GM10266 (cell line): ENCODE measurements around the gene SLC35G4.
"Not testable (repeated sequence)": the region's sequence is repeated elsewhere in the genome, so short reads cannot be mapped to it uniquely, and the experiment has no call there.

Experiments
- DNase-seq: peaks from one replicate; pipeline ENCODE4 v3.0.0; 2012; ENCODE audit errors: extremely low spot score
- TF ChIP-seq, protein P1 (sequence below): IDR thresholded peaks from 2 replicates; pipeline ENCODE4 v1.5.1; 2012; ENCODE audit warnings: mild to moderate bottlenecking, low read depth; ENCODE audit not compliant: control insufficient read depth, insufficient read depth; ENCODE audit errors: missing control alignments

The SLC35G4 gene

DNA sequence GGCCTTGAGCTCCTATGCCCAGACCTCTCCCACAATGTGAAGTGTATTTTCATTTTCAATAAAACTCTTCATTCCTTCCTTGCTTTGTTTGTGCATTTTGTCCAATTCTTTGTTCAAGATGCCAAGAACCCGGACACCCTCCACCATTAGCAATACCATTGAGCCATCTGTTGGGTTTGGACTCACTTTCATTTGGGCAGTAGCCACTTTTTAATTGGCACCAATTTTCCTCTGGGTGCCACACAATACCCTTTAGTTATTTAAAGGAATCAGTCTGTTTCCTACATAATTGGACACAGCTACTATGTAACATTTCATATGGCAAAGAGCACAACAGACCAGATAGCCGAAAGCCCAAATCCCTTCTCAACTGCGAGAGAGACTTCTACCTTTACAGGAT, 22.5 kb upstream of the SLC35G4 start:
- TF ChIP-seq, protein P1, sequence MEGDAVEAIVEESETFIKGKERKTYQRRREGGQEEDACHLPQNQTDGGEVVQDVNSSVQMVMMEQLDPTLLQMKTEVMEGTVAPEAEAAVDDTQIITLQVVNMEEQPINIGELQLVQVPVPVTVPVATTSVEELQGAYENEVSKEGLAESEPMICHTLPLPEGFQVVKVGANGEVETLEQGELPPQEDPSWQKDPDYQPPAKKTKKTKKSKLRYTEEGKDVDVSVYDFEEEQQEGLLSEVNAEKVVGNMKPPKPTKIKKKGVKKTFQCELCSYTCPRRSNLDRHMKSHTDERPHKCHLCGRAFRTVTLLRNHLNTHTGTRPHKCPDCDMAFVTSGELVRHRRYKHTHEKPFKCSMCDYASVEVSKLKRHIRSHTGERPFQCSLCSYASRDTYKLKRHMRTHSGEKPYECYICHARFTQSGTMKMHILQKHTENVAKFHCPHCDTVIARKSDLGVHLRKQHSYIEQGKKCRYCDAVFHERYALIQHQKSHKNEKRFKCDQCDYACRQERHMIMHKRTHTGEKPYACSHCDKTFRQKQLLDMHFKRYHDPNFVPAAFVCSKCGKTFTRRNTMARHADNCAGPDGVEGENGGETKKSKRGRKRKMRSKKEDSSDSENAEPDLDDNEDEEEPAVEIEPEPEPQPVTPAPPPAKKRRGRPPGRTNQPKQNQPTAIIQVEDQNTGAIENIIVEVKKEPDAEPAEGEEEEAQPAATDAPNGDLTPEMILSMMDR = no peak
- no peak for DNase-seq

DNA sequence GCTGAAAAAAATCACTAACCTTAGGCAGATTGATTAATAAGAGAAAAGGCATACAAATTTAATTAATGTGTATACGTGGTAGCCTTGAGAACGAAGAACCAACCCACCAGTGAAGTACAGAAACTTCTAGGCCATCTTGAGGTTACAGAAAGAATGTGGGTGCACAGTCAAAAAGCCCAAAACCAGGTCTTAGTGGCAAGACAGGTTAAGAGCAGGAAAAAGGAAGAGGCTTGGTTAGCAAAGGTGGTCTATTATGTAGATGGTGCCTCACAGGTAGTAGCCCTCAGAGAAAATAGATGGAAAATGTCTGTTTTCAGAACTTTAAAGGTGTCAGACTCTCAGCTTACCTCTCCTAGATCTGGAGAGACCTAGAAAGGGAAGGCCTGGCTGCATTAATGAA, 22.0 kb upstream of the SLC35G4 start:
- DNase-seq = no peak
- TF ChIP-seq, protein P1 = no peak

DNA sequence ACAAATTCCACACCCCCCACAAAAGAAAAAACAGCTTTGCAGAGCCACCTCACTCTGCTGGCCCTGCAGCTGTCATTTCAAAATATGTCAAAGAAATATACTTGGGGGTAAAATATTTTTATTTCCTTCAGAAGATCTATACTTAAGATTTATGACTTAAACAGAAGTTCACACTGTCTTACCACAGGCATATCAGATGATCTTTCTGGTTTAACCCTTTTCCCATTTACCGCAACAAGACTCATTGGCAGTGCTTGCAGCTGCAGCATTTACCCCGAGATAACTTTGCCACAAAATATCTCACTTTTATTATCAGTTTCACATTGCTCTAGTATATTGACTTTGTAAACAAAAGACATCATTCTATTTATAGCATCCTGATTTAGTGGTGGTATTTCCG, 21.6 kb upstream of the SLC35G4 start:
- no peak for DNase-seq
- TF ChIP-seq, protein P1 = no peak

DNA sequence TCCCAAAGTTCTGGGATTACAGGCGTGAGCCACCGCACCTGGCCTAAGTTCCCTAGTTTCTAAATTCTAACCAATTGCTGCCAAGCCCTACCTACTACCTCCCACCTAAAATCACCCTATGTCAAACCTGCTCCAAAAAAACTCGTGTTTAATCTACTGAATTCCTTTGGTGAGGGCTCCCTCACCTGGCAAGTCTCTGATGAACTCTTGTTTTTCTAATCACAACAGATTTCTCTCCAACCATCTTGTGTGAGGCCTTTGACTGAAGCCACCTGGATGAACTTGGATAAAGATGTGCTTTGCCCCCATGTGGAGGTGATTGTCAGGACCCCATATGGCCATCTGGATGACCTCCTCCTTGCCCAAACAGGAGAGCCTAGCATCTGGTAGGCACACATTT, 17.4 kb upstream of the SLC35G4 start:
- DNase-seq = no peak

DNA sequence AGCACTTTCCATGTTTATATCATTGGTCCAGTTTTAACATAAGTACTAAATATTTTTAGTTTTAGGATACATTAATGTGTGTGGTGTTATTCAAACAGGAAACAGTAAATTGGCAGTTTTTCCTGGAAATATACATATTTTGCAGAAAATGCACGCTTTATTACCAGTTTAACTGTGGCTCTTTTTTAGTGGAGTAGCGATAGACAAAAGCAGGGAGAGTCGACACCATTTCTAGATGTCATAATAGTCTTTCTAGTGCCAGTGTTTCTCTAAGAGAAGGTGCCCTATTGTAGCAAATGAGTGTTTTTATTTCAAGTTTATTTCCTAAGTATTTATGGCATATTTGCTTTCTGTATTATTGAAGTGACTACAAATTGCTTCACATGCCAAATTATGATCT, 9.1 kb upstream of the SLC35G4 start:
- no peak for DNase-seq
- TF ChIP-seq, protein P1 = no peak

More for the DNA sequence above, 17.4 kb upstream of the SLC35G4 start:
- TF ChIP-seq, protein P1 = no peak

DNA sequence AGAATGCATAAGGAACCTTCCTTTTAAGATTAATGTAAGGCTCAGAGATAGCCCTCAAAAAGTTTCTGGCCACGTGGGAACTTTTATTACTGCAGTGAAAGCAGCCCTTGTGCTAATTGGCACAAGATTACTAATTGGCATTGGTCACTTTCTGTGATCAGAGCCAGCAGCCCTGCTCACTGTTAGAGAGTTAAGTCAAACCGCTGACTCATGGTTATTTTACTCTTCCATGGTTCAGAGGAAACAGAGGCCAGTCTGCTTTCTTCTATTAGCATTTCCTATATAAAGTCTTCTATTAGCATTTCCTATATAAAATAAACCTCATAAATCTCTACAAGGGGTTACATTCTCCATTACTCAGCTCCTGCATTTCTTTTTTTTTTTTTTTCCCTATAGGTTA, 1.5 kb upstream of the SLC35G4 start:
- TF ChIP-seq, protein P1 = no peak
- no peak for DNase-seq

DNA sequence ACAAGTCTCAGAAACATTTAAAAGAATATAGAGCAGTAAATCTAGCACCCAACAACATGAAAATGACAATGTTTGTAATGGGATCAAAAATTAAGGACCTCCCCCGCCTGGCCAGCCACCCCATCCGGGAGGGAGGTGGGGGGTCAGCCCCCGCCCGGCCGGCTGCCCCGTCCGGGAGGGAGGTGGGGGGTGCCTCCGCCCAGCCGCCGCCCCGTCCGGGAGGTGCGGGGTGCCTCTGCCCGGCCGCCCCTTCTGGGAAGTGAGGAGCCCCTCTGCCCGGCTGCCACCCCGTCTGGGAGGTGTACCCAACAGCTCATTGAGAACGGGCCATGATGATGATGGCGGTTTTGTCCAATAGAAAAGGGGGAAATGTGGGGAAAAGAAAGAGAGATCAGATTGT, 778 bp upstream of the SLC35G4 start:
- DNase-seq = not testable (repeated sequence)

DNA sequence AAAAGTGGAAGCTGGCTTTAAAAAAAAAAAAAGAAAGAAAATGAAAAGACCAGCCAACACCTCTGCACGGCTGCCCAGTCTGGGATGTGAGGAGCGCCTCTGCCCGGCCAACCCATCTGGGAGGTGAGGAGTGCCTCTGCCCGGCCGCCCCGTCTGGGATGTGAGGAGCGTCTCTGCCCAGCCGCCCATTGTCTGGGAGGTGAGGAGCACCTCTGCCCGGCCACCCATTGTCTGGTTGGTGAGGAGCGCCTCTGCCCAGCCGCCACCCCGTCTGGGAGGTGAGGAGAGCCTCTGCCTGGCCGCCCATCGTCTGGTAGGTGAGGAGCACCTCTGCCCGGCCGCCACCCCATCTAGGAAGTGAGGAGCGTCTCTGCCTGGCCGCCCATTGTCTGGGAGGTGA, 3.7 kb downstream of the SLC35G4 start:
- DNase-seq = not testable (repeated sequence)

DNA sequence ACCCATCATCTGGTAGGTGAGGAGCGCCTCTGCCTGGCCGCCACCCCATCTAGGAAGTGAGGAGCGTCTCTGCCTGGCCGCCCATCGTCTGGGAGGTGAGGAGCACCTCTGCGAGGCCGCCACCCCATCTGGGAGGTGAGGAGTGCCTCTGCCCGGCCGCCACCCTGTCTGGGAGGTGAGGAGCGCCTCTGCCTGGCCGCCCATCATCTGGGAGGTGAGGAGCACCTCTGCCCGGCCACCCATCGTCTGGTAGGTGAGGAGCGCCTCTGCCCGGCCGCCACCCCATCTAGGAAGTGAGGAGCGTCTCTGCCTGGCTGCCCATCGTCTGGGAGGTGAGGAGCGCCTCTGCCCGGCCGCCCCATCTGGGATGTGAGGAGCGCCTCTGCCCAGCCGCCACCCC, 4.2 kb downstream of the SLC35G4 start:
- DNase-seq = not testable (repeated sequence)

DNA sequence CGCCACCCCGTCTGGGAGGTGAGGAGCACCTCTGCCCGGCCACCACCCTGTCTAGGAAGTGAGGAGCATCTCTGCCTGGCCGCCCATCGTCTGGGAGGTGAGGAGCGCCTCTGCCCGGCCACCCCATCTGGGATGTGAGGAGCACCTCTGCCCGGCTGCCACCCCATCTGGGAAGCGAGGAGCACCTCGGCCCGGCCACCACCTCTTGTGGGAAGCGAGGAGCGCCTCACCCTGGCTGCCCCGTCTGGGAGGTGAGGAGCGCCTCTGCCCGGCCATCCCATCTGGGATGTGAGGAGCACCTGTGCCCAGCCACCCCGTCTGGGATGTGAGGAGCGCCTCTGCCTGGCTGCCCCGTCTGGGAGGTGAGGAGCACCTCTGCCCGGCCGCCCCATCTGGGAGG, 4.6 kb downstream of the SLC35G4 start:
- not testable (repeated sequence) for DNase-seq

DNA sequence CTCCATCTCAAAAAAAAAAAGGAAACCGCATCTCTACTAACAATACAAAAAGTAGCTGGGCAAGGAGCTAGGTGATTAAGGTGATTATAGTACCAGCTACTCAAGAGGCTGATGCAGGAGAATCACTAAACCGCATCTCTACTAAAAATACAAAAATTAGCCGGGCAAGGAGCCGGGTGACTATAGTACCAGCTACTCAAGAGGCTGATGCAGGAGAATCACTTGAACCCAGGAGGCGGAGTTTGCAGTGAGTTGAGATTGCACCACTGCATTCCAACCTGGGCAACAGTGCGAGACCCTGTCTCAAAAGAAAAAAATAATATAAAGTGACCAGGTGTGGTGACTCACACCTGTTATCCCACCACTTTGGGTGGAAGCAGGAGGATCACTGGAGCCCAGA, 5.6 kb downstream of the SLC35G4 start:
- not testable (repeated sequence) for DNase-seq

DNA sequence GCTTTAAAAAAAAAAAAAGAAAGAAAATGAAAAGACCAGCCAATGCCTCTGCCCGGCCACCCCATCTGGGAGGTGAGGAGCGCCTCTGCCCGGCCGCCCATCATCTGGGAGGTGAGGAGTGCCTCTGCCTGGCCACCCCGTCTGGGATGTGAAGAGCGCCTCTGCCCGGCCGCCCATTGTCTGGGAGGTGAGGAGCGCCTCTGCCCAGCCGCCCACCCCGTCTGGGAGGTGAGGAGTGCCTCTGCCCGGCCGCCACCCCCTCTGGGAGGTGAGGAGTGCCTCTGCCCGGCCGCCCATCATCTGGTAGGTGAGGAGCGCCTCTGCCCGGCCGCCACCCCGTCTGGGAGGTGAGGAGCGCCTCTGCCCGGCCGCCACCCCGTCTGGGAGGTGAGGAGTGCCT, 37.9 kb downstream of the SLC35G4 start:
- DNase-seq = not testable (repeated sequence)

DNA sequence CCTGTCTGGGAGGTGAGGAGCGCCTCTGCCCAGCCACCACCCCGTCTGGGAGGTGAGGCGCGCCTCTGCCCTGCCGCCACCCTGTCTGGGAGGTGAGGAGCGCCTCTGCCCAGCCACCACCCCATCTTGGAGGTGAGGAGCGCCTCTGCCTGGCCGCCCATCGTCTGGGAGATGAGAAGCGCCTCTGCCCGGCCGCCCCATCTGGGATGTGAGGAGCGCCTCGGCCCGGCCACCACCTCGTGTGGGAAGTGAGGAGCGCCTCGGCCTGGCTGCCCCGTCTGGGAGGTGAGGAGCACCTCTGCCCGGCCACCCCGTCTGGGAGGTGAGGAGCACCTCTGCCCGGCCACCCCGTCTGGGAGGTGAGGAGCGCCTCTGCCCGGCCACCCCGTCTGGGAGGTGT, 38.4 kb downstream of the SLC35G4 start:
- DNase-seq = not testable (repeated sequence)
